ENCODE results near the gene NACA2. TPM values are rescaled to one million over a fixed set of nuclear protein-coding genes. Genes with fewer than 3 reads are reported as not detected.
A peak's percentile ranks its signal among the peaks of the same experiment; 100 is the strongest.

NACA2 gene
- not detected for total RNA-seq

- intact Hi-C loops (cut with DNase I; ENCODE audit: low total_unique reads) = no loop called here
- no peaks in the 10 kb centered on the region for H3K36me3 ChIP-seq
- TF ChIP-seq CTCF (IDR thresholded peaks at IDR 0.05) (no peak), POLR2A (IDR thresholded peaks at IDR 0.05) (no peak), POLR2AphosphoS5 (IDR thresholded peaks at IDR 0.05) (no peak)
- H3K27me3 ChIP-seq = peaks cover 0 to 4% of the 10 kb centered on the region in 2 donors
- H3K4me1 ChIP-seq = no peaks in the 10 kb centered on the region
- DNase-seq (ENCODE audit: low spot score in 2 of 2) = no peak
- no peaks in the 10 kb centered on the region for H3K9me3 ChIP-seq
- H3K27ac ChIP-seq = no peak within 1 kb of the TSS
- H3K4me3 ChIP-seq = no peak within 1 kb of the TSS
Measured at GRCh38 chr17:61591018-61591417, at the start of gene NACA2. NACA2 (minus strand) TSS chr17:61591219; CDS start chr17:61591180, 39 bp downstream.

- Histone ChIP-seq H3K27ac (no peak overlapping the region), H3K4me1 (no peaks in the 10 kb centered on the region), H3K9me3 (peaks cover 0 to 9% of the 10 kb centered on the region in 2 donors), H3K36me3 (no peaks in the 10 kb centered on the region), H3K27me3 (no peaks in the 10 kb centered on the region), H3K4me3 (no peak overlapping the region)
- intact Hi-C loops (cut with DNase I; ENCODE audit: low total_unique reads) = no loop called here
- no peak for DNase-seq (ENCODE audit: low spot score in 2 of 2)
- TF ChIP-seq CTCF (IDR thresholded peaks at IDR 0.05) (no peak), POLR2AphosphoS5 (IDR thresholded peaks at IDR 0.05) (no peak), POLR2A (IDR thresholded peaks at IDR 0.05) (no peak)
Measured at GRCh38 chr17:61639818-61640217, 48.8 kb upstream of the NACA2 start.

GRCh38 chr17:61638087-61638486 lies 47.1 kb upstream of the NACA2 start:
- TF ChIP-seq POLR2AphosphoS5 (IDR thresholded peaks at IDR 0.05) (no peak), CTCF (IDR thresholded peaks at IDR 0.05) (no peak), POLR2A (IDR thresholded peaks at IDR 0.05) (no peak)
- no peak overlapping the region for H3K27ac ChIP-seq
- H3K27me3 ChIP-seq = no peaks in the 10 kb centered on the region
- no peaks in the 10 kb centered on the region for H3K4me1 ChIP-seq
- no peaks in the 10 kb centered on the region for H3K36me3 ChIP-seq
- no peak overlapping the region for H3K4me3 ChIP-seq
- peaks cover 0 to 10% of the 10 kb centered on the region in 2 donors for H3K9me3 ChIP-seq
- intact Hi-C loops (cut with DNase I; ENCODE audit: low total_unique reads) = no loop called here
- DNase-seq (ENCODE audit: low spot score in 2 of 2) = no peak

GRCh38 chr17:61635913-61636432 lies 45.0 kb upstream of the NACA2 start:
- intact Hi-C loops (cut with DNase I; ENCODE audit: low total_unique reads) = no loop called here
- Histone ChIP-seq H3K27me3 (no peaks in the 10 kb centered on the region), H3K4me1 (no peaks in the 10 kb centered on the region), H3K9me3 (peaks cover 0 to 10% of the 10 kb centered on the region in 2 donors), H3K4me3 (no peak overlapping the region), H3K27ac (no peak overlapping the region), H3K36me3 (no peaks in the 10 kb centered on the region)
- TF ChIP-seq CTCF (IDR thresholded peaks at IDR 0.05) = peak; percentile 32 to 62 (median 44)
- no peak for TF ChIP-seq POLR2AphosphoS5 (IDR thresholded peaks at IDR 0.05)
- DNase-seq (ENCODE audit: low spot score in 2 of 2) = no peak

DNA sequence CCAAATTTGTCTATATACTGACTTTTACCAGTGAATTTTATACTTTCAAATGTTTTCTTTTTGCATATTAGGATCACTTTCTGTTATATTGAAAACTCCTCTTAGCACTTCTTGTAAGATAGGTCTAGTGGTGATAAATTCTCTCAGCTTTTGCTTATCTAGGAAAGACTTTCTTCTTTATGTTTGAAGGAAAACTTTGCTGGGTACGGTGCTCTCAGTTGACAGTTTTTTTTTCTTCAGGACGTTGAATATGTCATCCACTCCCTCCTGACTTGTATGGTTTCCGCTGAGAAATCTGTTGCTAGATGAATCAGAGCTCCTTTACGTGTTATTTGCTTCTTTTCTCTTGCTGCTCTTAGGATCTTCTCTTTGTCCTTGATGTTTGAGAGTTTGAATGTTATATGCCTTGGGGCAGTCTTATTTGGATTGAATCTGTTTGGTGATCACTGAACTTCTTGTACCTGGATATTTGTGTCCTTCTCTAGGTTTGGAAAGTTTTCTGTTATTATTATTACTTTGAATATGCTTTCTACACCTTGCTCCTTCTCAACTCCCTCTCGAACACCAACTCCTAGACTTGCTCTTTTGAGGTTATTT lies 44.0 kb upstream of the NACA2 start:
- TF ChIP-seq POLR2AphosphoS5 (IDR thresholded peaks at IDR 0.05) (no peak), CTCF (IDR thresholded peaks at IDR 0.05) (no peak), POLR2A (IDR thresholded peaks at IDR 0.05) (no peak)
- intact Hi-C loops (cut with DNase I; ENCODE audit: low total_unique reads) = no loop called here
- Histone ChIP-seq H3K27me3 (no peaks in the 10 kb centered on the region), H3K9me3 (peaks cover 0 to 10% of the 10 kb centered on the region in 2 donors), H3K4me1 (no peaks in the 10 kb centered on the region), H3K36me3 (no peaks in the 10 kb centered on the region), H3K27ac (no peak overlapping the region), H3K4me3 (no peak overlapping the region)
- no peak for DNase-seq (ENCODE audit: low spot score in 2 of 2)
